Activated CD4-positive, alpha-beta T cell treated with anti-CD3 and anti-CD28 coated beads, Interleukin-2, amount 50 U/mL, for 16 hours (primary cell): ENCODE data around the gene TTC28.

Experiments used
- DNase-seq: peaks from one replicate; pipeline ENCODE4 v3.0.0-alpha.2; 2020

Gene TTC28

GRCh38 chr22:27980424-27981148 is 699.1 kb downstream of the TTC28 start:
- DNase-seq = no peak

DNA sequence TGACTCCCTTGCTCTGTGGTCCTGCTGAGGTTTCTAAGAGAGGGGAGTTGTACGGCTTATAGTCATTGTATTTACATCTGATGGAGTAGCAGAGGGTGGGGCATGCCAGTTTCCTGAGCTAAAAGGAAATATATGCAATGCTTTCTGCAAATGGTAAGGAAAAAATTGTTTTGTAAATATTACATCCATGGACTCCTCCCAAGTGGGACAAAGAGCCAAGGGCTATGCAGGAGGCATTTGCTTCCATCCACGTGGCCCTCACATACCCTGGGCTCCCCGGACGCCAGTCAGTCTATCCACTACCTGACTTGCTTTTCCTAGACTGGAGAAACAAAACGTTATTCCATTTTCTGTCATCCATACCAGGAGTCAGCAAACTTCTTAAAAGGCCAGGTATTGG is 700.8 kb downstream of the TTC28 start:
- DNase-seq = no peak

DNA sequence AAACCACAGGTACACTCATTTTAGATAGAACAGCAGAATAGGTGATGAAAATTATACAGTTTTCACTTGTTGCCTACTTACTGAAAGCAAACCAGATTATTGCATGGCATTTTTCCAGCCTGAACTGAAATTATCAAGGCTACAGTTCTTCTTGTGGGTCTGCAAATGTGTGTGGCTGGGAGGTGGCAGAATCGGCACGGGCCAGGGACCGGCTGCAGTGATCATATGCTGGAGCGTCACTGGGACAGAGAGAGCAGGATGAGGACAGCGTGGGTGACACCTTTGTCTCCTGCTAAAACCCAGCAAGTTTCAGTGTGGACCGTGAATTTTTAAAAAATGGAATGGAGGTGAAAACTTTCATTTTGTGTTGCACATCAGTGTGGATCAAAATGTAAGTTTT is 701.3 kb downstream of the TTC28 start:
- no peak for DNase-seq

- DNase-seq = no peak
These were observed 703.1 kb downstream of the TTC28 start for GRCh38 chr22:27976586-27976985.

DNA sequence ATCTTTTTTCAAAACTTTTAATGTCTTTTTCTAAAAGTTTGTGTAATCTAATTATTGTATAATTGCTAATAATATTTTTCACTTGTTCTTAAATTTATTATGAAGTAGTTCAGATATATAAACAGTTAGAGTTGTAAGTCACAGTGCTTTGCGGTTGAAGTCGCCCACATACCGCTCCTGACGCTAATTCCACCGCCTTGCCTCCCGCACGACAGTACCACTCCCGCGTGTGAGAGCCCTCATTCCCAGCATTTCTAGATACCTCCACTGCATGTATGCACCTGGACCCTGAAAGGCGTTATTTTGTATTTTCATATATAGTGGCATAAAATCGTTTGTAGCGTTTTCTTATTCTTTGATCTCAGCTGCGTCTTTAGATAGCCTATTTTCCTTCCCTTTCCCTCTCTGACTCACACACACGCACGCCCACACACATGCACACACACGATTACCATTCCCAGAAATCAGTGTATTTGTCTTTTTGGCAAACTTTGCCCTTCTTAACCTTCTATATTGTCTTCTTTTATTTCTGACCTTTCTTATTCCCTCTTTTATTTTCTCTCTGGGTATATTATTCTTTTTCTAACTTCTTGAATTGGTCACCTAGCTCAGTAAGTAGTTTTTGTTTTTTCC is 704.1 kb downstream of the TTC28 start:
- no peak for DNase-seq

- no peak for DNase-seq
These were observed 705.8 kb downstream of the TTC28 start for GRCh38 chr22:27973846-27974245.

DNA sequence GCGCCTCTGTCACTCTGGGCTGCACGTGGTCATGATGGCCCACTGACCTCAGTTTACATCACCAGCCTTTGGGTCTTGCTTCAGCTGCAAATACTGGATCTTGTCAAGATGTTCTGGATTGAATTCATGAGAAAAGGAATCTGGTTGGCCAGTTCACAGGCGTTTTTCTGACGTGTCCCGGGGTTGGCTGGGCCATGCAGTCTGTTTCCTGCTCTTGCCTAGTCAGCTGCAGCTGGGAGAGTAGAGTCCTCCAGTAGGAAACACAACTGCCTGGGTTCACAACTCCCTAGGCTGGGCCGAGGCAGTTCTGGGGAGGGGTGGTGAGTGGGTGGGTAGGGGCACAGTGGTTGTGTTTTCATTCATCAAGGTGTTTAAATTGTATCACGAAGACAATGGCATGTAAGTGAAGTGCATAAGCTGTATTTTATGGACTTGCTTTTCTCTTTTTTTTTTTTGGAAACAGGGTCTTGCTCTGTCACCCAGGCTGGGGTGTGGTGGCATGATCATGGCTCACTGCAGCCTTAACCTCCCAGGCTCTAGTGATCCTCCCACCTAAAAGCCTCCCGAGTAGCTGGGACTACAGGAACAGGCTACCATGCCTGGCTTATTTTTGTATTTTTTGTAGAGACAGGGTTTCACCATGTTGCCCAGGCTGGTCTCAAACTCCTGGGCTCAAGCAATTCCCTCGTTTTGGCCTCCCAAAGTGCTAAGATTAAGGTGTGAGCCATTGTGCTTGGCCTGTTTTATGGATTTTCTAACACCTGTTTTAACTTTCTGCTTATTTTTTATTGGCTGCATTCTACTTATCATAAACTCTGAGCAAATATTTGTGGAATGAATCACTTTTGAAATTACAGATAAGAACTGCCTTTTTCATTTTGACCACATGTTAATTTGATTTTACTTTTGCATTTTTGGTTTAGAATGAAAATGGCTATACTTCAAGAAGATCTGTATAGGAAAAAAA is 706.6 kb downstream of the TTC28 start:
- no peak for DNase-seq

DNA sequence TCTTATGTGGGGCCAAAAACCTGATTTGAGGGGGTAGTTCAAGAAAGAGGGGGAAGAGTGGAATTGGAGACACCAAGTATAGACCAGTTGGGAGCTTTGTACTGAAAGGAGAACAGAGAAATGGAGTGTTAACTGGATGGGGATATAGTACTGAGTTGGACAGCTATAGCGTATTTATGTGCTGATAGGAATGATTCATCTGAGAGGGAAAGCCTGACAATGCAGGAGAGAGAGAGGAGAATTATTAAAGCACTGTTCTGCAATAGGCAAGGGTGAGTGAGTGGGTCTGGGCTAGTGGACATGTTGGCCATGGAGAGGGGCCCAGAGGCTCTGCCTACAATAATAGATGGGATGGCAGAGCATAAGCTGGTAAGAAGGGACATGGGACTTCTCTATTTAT is 707.7 kb downstream of the TTC28 start:
- DNase-seq = no peak

- no peak for DNase-seq
These were observed 708.9 kb downstream of the TTC28 start for GRCh38 chr22:27970596-27971220.

- DNase-seq = no peak
These were observed 713.2 kb downstream of the TTC28 start for GRCh38 chr22:27966168-27967064.

DNA sequence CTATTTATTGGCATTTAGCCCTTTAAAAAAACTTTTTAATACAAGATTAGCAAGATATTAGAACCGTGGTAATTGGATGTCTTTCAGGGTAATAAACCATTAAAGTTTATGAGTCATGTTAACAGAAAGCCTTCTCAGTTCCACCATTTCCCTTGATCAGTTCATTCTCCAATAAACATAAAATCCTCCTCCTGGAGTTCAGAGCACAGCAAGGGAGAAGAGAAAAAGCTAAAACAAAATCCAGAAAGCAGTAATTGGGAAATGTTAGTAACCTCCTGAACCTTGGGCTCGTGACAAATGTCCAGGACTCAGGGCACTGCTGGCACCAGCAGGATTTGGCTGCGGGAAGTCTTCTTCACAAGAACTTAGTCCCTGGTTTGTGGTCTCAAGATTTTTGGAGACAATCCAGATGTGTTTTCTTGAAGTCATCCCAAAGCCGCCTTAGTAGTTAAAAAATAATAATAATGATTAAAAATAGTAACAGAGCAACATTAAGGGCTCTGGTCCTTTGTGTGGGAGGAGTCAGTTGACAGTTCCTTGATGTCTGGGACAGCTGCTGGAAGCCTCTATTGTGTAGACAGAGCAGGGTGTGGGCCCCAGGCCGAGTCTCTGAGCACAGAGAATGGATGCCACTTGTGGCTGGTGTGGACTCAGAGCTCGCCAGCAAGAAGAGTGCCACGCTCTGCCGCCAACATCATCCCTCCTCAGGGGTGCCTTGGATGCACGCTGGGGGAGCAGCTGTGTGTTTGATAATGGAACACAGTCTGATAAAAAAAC is 717.2 kb downstream of the TTC28 start:
- no peak for DNase-seq

DNA sequence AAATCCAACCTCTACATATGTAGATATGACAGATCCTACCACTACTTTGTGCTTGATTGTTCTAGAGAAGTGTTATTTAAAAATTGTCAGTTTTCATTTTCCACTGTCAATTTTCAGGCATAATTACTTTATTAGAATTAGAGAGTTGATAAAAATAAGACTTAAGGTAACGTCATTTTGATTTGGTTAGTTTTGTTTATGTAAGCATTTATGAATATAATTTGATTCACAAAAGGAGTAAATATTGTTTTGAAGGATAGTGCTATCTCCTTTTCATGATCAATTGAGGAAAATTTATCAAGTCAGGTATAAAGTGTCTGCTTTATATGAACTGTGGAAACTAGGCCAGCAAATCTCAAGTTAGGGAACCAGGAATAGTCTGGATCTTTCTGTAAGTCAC is 718.0 kb downstream of the TTC28 start:
- no peak for DNase-seq

- no peak for DNase-seq
These were observed 718.5 kb downstream of the TTC28 start for GRCh38 chr22:27961182-27961581.

DNA sequence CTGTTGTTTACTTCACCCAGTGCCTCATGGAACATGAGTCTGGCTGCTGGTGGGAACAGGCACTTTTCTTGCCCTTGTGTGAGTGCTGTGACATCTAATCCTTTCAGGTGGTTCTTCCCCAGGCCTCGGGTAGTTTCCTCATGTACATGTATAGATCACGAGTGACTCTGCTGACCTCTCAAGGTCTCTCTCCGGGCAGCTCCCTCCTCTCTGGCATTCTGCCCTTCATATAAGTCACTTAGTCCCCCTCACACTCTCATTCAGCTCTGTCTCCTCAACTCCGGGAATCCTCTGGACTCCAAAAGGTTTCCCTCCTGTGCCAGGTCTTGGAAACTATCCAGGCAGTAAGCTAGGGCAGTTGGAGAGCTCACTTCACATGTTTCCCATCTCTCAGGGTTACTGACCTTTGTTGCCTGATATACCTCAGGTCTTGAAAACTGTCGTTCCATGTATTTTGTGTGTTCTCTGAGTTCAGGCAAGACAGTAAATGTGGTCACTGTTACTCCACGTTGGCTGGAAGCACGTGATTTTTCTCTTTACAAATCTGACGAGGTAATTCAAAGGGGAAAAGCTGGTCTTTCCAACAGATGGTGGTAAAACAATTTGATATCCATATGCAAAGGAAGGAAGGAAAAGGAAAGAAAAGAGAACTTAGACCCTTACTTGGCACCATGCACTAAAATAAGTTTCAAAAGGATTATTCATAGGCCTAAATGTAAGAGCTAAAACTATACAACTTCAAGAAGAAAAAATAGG is 720.1 kb downstream of the TTC28 start:
- DNase-seq = no peak

DNA sequence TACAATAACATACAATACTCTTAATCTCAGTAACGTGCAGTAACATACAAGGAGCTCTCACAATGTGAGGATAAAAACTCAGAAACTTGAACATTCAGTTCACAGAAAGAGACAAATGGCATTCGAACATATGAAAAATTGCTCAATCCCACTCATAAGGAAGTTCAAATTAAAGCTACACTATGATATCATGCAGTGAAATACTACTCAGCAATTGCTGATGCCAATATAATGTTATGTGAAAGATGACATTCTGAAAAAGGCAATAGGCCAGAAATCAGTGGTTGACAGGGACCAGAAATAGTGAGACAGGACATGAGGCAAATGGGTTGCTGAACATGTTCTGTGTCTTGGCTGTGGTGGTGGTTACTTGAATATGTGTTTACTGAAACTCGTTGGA is 726.9 kb downstream of the TTC28 start:
- DNase-seq = no peak

DNA sequence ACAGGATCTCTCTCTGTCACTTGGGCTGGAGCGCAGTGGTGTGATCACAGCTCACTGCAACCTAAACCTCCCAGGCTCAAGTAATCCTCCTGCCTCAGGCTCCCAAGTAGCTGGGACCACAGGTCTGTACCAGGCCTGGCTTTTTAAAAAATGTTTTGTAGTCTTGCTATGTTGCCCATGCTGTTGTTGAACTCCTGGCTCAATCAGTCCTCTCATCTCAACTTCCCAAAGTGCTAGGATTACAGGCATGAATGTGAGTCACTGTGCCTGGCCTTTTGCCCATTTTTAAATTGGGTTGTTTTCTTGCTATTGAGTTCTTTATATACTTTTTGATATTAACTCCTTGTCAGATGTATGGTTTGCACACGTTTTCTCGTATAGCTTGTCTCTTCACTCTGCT is 727.5 kb downstream of the TTC28 start:
- no peak for DNase-seq

DNA sequence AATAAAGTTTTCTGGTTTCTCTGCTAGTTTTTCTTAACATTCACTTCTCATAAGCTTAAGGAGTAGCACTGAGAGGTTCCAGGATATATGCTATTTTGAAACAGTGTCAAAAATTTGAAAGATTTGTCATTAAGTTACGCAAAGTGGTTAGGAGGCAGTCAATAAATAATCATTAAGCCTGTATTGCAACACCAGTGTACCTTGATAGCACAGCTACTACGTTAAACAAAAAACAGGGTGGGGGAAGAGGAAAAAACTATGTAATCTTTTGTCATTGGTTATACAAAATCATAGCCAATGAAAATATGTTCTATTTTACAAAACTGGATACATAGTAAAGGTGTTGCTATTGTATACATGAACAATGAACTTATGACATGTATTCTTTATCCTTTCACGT is 730.2 kb downstream of the TTC28 start:
- DNase-seq = no peak

- no peak for DNase-seq
These were observed 731.1 kb downstream of the TTC28 start for GRCh38 chr22:27948569-27948968.

- no peak for DNase-seq
These were observed 732.2 kb downstream of the TTC28 start for GRCh38 chr22:27947448-27947847.

DNA sequence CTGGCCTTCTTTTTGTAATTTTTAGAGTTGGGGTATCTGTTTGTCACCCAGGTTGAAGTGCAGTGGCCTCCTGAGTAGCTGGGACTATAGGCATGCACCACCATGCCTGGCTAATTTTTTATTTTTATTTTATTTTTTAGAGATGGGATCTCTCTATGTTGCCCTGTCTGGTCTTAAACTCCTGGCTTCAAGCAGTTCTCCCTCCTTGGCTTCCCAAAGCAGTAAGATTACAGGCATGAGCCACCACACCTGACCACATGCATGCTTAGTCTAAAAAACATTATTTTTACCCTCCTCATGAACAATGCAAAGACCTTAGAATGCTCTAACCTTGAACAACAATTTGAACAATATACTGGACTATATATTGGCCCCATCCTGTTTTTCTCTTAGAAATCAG is 738.5 kb downstream of the TTC28 start:
- DNase-seq = no peak

DNA sequence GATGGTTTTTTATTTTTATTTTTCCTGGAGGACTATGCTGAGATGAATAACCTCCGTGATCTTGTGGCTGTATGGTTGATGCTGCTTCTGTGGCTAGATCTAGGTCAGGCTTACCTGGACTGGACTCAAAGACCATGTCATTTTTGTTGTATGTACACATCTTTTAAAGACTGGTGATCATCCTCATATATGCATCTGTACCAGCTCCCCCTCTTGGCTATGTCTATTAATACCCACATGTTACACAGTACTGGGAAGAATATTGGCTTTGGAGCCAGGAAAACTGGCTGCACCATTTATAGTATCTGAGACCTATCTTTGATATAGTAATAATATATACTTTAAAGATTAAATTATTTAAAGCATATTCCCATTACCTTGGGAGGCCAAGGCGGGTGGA is 742.2 kb downstream of the TTC28 start:
- DNase-seq = no peak
